Ishikawa (cell line): ENCODE data around the gene AUTS2.

Experiments used
- CEBPB ChIP-seq: IDR thresholded peaks from 2 replicates; pipeline ENCODE4 v1.6.1; 2012
- CREB1 ChIP-seq: IDR thresholded peaks from 2 replicates; pipeline ENCODE4 v1.6.1; 2012; ENCODE audit warnings: low read depth
- EGR1 ChIP-seq: IDR thresholded peaks from 2 replicates; pipeline ENCODE4 v1.6.1; 2012
- EP300 ChIP-seq: IDR thresholded peaks from 2 replicates; pipeline ENCODE4 v1.6.1; 2012; ENCODE audit warnings: borderline replicate concordance
- FOXM1 ChIP-seq: IDR thresholded peaks from 2 replicates; pipeline ENCODE4 v1.6.1; 2012; ENCODE audit warnings: low read depth, borderline replicate concordance
- NFIC ChIP-seq: IDR thresholded peaks from 2 replicates; pipeline ENCODE4 v1.6.1; 2012
- RAD21 ChIP-seq: IDR thresholded peaks from 2 replicates; pipeline ENCODE4 v1.6.1; 2012; ENCODE audit warnings: low read depth
- TAF1 ChIP-seq: IDR thresholded peaks from 2 replicates; pipeline ENCODE4 v1.6.1; 2012; ENCODE audit warnings: low read depth, mild to moderate bottlenecking
- TCF12 ChIP-seq: IDR thresholded peaks from 2 replicates; pipeline ENCODE4 v1.6.1; 2012; ENCODE audit warnings: low read depth
- TEAD4 ChIP-seq: IDR thresholded peaks from 2 replicates; pipeline ENCODE4 v1.6.1; 2012
- YY1 ChIP-seq: IDR thresholded peaks from 2 replicates; pipeline ENCODE4 v1.6.1; 2012; ENCODE audit warnings: low read depth
- ZBTB7A ChIP-seq: IDR thresholded peaks from 2 replicates; pipeline ENCODE4 v1.6.1; 2012; ENCODE audit warnings: low read depth
- TF ChIP-seq, protein P1 (sequence below): IDR thresholded peaks from 2 replicates; pipeline ENCODE4 v1.6.1; 2012
- TF ChIP-seq, protein P2 (sequence below): IDR thresholded peaks from 2 replicates; pipeline ENCODE4 v1.6.1; 2012; ENCODE audit warnings: low read depth, mild to moderate bottlenecking
- TF ChIP-seq, protein P3 (sequence below): IDR thresholded peaks from 2 replicates; pipeline ENCODE4 v1.6.1; 2012

AUTS2 gene

DNA sequence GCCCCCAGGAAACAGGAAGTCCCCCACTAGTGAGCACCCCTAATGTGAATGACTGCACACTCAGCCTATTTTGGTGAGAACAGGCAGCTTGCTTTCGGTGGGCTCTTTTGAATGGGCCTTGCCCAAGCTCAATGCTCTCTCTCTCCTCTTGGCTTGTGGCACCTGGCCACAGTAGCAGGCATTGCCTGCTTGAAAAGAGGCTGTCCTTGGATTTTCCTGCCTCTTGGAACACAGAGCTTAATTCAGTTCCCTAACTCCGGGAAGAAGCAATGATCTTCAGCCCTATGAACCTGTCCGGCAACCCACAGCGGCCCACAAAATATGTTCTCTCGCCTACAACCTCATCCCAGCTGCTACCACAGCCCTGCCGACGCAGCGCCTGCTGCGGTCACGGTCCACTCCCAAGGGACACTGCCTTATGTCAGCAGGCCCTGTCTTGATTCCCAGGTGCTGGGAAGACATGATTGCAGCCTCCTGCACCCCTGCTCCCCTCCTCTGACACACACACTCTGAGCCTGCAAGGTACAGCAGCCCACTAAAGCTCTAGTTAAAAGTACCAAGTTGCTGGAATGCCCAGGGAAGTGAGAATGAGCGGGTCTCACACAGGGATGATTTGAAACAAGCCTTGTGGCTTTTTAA lies 818.2 kb downstream of the AUTS2 start:
- no peak for TF ChIP-seq TAF1
- TF ChIP-seq, protein P1, sequence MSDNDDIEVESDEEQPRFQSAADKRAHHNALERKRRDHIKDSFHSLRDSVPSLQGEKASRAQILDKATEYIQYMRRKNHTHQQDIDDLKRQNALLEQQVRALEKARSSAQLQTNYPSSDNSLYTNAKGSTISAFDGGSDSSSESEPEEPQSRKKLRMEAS: no peak
- TF ChIP-seq EGR1: no peak
- TF ChIP-seq, protein P2, sequence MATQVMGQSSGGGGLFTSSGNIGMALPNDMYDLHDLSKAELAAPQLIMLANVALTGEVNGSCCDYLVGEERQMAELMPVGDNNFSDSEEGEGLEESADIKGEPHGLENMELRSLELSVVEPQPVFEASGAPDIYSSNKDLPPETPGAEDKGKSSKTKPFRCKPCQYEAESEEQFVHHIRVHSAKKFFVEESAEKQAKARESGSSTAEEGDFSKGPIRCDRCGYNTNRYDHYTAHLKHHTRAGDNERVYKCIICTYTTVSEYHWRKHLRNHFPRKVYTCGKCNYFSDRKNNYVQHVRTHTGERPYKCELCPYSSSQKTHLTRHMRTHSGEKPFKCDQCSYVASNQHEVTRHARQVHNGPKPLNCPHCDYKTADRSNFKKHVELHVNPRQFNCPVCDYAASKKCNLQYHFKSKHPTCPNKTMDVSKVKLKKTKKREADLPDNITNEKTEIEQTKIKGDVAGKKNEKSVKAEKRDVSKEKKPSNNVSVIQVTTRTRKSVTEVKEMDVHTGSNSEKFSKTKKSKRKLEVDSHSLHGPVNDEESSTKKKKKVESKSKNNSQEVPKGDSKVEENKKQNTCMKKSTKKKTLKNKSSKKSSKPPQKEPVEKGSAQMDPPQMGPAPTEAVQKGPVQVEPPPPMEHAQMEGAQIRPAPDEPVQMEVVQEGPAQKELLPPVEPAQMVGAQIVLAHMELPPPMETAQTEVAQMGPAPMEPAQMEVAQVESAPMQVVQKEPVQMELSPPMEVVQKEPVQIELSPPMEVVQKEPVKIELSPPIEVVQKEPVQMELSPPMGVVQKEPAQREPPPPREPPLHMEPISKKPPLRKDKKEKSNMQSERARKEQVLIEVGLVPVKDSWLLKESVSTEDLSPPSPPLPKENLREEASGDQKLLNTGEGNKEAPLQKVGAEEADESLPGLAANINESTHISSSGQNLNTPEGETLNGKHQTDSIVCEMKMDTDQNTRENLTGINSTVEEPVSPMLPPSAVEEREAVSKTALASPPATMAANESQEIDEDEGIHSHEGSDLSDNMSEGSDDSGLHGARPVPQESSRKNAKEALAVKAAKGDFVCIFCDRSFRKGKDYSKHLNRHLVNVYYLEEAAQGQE: no peak
- no peak for TF ChIP-seq ZBTB7A
- TF ChIP-seq YY1: no peak
- TF ChIP-seq EP300: no peak
- TF ChIP-seq CREB1: no peak
- TF ChIP-seq, protein P3, sequence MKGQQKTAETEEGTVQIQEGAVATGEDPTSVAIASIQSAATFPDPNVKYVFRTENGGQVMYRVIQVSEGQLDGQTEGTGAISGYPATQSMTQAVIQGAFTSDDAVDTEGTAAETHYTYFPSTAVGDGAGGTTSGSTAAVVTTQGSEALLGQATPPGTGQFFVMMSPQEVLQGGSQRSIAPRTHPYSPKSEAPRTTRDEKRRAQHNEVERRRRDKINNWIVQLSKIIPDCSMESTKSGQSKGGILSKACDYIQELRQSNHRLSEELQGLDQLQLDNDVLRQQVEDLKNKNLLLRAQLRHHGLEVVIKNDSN: no peak
- TF ChIP-seq TCF12: no peak
- TF ChIP-seq RAD21: no peak
- no peak for TF ChIP-seq CEBPB
- TF ChIP-seq TEAD4: no peak
- no peak for TF ChIP-seq NFIC
- TF ChIP-seq FOXM1: no peak

DNA sequence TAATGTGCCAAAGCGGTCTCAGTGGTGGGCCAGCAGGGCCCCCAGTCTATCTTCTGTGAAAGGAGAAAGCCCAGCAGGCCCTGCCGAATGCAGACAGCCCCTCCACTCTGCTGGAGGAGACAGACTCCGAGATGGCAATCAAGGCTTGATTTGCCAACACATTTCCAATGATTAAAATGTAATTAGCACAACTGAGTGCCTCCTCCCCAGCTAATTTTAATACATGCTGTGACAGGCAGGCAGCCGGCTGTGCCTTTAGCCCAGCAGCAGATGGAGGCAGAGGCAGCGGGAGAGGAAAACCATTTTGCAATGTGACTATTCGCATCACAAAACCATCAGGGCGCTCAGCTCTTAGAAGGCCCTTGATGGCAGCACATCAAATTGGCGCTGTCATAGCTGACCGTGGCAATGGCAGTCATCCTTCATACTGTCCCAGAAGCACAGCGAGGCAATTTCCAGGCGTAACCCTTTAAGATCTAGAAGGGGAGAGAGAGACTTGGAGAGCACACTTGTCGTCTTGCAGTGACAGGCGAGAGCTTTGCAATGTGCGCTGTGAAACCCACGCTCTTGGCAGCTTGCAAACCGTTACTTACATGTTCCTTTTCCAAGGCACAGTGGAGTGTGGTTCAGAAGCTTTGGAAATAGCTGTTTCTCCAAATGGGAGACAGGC lies 818.8 kb downstream of the AUTS2 start:
- TF ChIP-seq YY1 (no peak), CREB1 (no peak), EP300 (no peak), TCF12 (no peak), FOXM1 (no peak), CEBPB (no peak)
- TF ChIP-seq, protein P3: no peak

DNA sequence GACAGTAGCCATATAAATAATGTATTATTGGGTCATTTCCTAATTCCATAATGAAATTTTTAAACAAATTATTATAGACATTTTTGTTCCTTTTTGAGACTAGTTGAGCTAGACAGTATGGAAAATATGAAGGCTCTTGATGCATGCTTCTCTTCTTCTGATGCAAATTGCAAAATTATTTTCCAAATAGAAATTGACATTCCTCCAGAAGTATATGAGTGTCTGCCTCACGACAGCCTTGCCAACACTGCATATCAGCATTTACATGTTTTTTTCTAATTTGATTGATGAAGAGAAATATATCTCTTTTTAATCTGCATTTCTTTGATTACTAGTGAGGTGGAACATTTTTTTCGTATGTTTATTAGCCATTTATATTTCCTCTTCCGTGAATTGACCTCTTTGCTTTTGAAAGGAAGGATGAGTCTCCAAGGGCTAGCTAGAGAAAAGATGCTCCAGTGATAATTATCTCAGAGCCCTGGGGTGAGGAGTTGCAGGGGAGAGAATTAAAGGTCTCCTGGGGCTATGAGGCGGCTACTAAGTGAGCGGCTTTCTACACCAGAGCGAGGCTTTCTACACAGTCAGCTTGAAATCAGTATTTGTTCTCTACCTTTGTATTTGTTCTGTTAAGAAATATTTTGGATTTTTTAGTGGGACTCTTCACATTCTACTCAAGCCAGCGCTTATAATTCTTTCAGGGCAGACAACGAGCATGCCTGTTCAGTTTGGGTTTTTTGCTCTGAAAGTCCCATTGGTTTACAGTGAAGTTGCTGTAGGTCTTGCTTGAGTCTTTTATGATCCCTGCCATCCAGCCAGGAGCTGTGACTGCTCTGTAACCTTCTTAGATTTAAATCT lies 821.5 kb downstream of the AUTS2 start:
- no peak for TF ChIP-seq TEAD4
- TF ChIP-seq ZBTB7A: no peak
- no peak for TF ChIP-seq CEBPB
- TF ChIP-seq, protein P3: no peak
- no peak for TF ChIP-seq TCF12
- TF ChIP-seq CREB1: no peak
- no peak for TF ChIP-seq NFIC
- no peak for TF ChIP-seq RAD21
- TF ChIP-seq YY1: no peak

DNA sequence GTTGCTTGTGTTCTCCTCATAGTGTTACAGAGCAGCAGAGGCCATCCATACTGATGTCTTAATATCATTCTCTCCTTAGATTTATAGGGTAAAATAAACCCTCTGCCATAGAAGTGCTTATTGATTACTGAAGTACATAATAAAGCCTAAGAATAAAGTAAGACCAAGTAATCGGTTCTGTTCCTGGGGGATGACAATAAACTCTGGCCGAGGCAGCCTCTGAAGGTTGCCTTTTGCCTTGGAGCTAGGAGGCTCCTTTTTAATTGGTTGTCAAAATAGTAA lies 822.0 kb downstream of the AUTS2 start:
- TF ChIP-seq TAF1 (no peak), CEBPB (no peak), TCF12 (no peak), RAD21 (no peak), YY1 (no peak), EP300 (no peak), ZBTB7A (no peak), FOXM1 (no peak), TEAD4 (no peak), NFIC (no peak), CREB1 (no peak), EGR1 (no peak)
- TF ChIP-seq, protein P3: no peak
- TF ChIP-seq, protein P1: no peak
- TF ChIP-seq, protein P2: no peak
